Posterior cingulate gyrus (tissue), 11 donors: ENCODE data around the gene GPSM3.
"Not testable (repeated sequence)": the region's sequence is repeated elsewhere in the genome, so short reads cannot be mapped to it uniquely, and the experiment has no call there.

Experiments used
- DNase-seq, 10 donors: peaks; one replicate each; pipeline versions ENCODE4 v3.0.0 to v3.0.0-alpha.2; 2020 to 2021; ENCODE audit warnings: mixed read lengths in 3 of 10
- intact Hi-C: fragments of 100-400 bp; cut with DNase I; formaldehyde crosslinking; loops from one replicate; pipeline ENCODE4 v1.15.1; 2023

The GPSM3 gene

DNA sequence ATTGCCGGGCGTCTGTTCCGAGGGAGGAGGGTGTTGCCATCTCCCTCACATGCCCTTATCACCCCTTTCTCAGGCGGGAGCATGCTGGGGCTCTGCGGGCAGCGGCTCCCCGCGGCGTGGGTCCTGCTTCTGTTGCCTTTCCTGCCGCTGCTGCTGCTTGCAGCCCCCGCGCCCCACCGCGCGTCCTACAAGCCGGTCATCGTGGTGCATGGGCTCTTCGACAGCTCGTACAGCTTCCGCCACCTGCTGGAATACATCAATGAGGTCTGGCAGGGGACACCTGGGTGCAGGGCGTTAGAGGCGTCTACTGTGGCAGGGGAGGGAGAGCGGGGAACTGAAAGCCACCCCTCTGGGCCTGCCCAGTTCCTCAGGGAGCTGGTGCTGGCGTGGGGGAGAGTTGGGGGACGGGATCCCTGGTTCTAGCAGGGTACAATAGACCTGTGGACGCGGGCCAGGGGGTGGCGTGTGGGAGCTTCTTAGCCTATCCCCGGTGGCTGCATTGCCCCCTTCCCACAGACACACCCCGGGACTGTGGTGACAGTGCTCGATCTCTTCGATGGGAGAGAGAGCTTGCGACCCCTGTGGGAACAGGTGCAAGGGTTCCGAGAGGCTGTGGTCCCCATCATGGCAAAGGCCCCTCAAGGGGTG is 37.8 kb downstream of the GPSM3 start:
- peak in 7 of 10 donors; percentile 40 to 93 (median 65) for DNase-seq
- intact Hi-C loops = loop anchor here (1.0 to 5.0 kb wide), 2 partner anchors 24 to 37 kb away; partner anchors contain the start of gene FKBPL

DNA sequence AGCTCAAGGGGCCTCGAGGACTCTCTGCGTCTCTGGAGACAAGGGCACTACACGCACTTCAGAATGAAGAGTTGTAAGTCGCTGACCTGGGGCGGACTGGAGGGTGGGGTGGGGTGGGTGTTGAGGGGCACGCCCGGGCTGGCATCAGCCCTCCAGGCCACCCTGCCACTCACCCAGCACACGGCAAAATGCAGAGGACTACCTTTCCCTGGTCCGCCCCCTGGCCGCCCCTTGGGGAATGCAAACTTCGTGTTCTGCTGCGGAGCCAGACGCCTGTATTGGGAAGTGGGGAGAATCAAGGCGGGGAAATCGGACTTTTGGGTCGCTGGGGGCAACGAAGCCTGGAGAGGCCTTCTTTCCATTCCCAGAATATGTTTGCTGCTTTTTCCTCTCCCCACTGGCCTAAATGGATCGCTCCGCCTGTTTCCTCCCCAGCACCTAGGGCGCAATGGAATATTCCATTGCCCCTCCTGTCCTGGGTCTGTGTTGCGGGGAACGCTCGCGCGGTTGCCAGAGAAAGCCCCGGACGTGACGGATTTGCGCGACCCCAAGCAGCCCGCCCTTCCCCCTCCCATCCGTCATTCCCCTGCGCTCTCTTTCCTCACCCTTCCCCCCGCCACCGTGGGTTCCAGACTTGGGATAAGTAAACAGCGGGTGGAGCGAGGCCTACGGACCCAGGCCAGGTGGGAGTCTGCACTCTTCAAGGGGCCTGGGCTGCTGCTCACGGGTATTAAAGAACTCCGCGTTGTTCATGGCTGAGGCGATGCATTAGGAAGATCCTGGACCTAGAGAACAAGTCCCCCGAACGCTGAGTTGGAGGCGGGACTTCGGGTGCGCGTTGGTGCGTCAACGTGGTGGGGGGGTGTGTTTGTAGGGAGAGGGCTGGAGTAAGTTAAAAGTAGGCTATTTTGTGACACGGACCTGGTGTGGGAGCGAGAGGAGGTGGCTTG is 38.6 kb downstream of the GPSM3 start, which contains the start of gene PPT2:
Gene PPT2 (plus strand): TSS at position 578 of the 950 bp plus-strand sequence. CDS start 454 bp downstream, outside the sequence.
- intact Hi-C loops = loop anchor here (1.0 to 5.0 kb wide), 3 partner anchors 24 to 41 kb away; partner anchors contain the start of gene FKBPL
- DNase-seq = peak; percentile 81 to 98 (median 90)

DNA sequence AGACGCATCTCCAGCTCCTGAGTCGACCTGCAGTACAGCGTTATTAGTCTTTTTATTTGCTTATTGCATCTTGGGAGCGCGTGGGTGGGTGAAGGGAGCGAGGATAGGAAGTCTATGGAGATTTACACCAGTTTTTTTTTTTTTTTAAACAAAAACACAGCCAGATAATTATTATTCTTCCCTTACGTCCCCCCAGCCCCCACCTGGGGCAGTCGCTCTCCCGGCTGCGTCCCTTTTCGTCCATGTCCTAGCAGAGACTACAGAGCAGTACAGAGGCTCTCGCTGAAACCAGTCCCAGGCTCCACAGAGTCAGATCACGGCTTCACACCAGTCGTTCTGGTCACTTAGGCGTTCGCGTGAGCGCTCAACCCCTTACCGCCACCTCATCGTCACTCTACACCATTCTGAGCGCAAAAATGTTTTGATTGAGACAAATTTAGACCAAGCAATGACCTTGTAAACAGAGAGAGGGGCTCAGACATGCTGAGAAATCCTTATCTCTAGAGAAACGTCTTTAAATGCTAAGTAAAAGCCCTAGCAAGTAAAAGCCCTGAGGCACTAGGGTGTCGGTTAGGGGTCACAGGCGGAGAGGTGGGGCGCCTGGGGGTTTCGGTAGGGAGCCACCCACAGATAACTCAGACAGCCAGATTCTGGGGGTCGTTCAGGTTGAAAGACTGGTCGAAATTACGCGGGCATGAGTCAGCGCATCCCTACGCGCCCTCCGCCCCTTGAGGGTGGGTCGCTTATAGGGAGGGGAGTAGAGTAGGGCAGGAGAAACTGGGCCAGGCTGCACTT is 39.5 kb downstream of the GPSM3 start:
- DNase-seq = peak in 3 of 10 donors; percentile 32 to 86 (median 83)
- intact Hi-C loops = loop anchor here (2.0 to 5.0 kb wide), 2 partner anchors 36 to 42 kb away; no protein-coding TSS in a partner anchor

GRCh38 chr6:32151863-32152768 is 40.3 kb downstream of the GPSM3 start, which contains the start of gene PRRT1:
TSS of gene PRRT1 (minus strand) at chr6:32151939. CDS start at chr6:32151827, 112 bp downstream.
- intact Hi-C loops = loop anchor here (2.0 to 5.0 kb wide), 2 partner anchors 35 to 43 kb away; no protein-coding TSS in a partner anchor
- peak in 4 of 10 donors; percentile 29 to 86 (median 64) for DNase-seq

DNA sequence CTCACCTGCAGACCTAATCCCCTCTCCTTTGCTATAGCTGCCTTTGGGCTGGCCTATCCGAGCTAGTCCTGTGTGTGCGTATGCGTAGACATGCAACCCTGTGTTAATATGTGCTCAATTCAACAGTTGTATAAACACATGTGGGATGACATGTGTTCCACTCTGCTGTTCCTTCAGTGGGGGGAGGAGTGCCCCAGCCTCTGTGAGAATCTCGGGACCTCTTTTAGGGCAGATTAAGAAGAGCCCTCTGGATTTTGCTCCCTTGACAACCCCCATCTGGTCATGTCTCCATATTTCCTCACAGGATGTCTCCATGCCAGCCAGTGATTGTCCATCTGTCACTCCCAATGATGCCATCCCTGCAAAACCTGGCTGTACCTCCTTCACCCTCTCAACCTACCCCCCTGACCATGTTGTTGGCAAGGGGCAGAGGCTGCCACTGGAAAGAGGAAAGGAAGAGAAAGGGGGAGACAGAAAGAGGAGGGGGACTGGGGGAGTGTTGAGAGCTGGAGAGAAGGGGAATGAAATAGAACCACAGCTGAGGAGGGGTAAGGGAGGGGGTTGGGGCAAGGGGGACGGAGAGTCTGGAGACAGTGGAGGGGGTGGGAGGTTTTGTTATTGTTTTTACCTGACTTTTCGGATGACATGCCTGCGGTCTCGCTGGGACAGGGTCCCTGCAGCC is 41.1 kb downstream of the GPSM3 start:
- intact Hi-C loops = loop anchor here (5.0 kb wide), 1 partner anchor 34 kb away; no protein-coding TSS in a partner anchor
- DNase-seq = peak in 1 of 10 donors; percentile 49

- peak in 2 of 10 donors; percentile 59 to 83 for DNase-seq
- intact Hi-C loops = loop anchor here (5.0 kb wide), 1 partner anchor 33 kb away; no protein-coding TSS in a partner anchor
Measured at GRCh38 chr6:32149932-32150870, 42.2 kb downstream of the GPSM3 start.

DNA sequence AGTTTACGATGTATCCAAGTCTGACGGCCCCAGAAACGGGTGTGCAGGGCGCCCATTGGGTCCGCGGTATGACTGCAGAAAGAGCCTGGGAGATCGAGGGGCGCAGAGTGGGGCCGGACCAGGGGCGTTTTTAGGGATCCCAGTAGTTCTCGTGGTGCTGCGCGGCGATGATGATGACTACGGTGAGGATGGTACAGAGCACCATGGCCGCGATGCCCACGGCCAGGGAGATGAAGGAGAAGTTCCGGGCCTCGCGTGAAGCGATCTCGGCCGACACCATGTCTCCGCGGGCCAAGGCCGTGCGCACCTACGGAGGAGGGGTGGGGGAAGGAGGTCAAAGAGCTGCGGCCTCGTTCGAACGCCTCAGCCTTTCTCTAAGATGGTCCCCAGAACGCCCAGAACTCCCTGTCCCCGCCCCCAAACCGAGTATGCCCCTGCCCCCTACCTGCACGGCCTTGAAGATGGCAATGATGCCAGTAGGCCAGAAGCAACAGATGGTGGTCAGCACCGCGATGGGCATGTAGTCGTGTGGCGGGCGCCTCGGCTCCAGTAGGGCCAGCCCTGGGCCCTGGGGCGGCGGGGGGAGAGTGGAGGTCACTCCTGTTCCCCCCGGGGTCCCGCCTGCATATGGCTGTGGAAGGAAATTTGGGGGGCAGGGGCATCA is 43.2 kb downstream of the GPSM3 start:
- peak in 1 of 10 donors; percentile 76 for DNase-seq
- intact Hi-C loops = no loop called here

- peak in 4 of 10 donors; percentile 49 to 91 (median 83) for DNase-seq
- intact Hi-C loops = no loop called here
Measured at GRCh38 chr6:32148289-32149091, 44.0 kb downstream of the GPSM3 start.

DNA sequence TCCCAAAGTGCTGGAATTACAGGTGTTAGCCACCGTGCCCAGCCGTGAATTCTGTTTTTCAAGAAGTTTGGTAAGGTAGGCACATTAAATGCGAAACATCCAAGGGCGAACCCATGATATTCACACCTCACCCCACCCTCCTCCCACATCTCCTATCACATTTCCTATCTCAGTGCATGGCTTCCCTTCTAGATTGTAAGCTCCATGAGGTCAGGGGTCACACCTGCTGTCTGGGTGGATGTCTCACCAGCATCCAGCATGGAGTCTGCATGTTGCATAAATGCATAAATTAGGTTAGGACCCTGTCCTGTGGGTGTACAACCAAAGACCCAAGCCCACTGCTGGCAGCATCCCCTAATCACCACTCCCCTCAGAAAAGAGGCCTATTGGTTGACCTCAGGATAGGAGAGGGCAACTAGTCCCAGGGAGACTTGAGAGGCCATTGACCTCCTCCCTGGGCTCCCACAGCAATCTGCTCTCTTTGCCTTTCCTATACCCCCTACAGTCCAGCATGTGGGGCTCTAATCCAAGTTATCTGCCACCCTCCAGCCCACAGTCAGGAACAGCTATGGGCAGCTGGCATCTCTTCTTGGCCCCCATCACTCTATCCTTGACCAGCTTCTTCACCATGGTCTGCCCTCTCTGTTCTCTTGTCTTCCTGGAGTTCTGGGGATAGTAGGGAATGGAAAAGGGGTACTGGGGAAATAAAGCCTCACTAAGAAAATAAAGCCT is 44.9 kb downstream of the GPSM3 start:
- DNase-seq = peak in 2 of 10 donors; percentile 31 to 55
- intact Hi-C loops = no loop called here

- no peak for DNase-seq
- intact Hi-C loops = no loop called here
Measured at GRCh38 chr6:32146687-32147086, 45.8 kb downstream of the GPSM3 start.

- intact Hi-C loops = no loop called here
- DNase-seq = no peak
Measured at GRCh38 chr6:32146287-32146686, 46.2 kb downstream of the GPSM3 start.

DNA sequence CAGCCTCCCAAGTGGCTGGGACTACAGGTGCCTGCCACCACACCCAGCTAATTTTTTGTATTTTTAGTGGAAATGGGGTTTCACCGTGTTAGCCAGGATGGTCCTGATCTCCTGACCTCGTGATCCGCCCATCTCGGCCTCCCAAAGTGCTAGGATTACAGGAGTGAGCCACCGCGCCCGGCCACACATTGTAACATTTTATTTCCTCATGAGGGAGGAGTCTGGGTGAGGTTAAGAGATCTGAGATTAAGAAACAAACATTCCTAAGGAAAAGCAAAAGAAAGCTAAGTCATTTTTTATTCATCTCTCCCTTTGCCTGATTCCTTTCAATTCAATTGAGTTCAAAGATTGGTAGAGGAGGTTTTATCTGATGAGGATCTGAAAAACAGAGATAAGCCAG is 48.2 kb downstream of the GPSM3 start:
- peak in 1 of 10 donors; percentile 22 for DNase-seq
- intact Hi-C loops = not testable (repeated sequence)
